ENCODE measurements around the gene SMIM30.

GRCh38 chr7:113119429-113119828, 1.1 kb upstream of the SMIM30 start:
- no peak for TF ChIP-seq CTCF (IDR thresholded peaks at IDR 0.05 in 4 of 5, conservative IDR thresholded peaks at IDR 0.05 in 1 of 5)
- no peak for TF ChIP-seq POLR2A (IDR thresholded peaks at IDR 0.05)
